Activated CD4-positive, CD25-positive, alpha-beta regulatory T cell treated with anti-CD3 and anti-CD28 coated beads, Interleukin-2, amount 50 U/mL, for 24 hours (primary cell): ENCODE data around the gene DST.
"Not testable (repeated sequence)": the region's sequence is repeated elsewhere in the genome, so short reads cannot be mapped to it uniquely, and the experiment has no call there.

Source experiments
- ATAC-seq, 2 donors: fragments of 150-1000 bp; cut with Tn5 transposase; one replicate each; pipeline ENCODE4 v1.10.0; 2021; ENCODE audit warnings: mild to moderate bottlenecking in 1 of 2, moderate library complexity in 1 of 2

Gene DST

DNA sequence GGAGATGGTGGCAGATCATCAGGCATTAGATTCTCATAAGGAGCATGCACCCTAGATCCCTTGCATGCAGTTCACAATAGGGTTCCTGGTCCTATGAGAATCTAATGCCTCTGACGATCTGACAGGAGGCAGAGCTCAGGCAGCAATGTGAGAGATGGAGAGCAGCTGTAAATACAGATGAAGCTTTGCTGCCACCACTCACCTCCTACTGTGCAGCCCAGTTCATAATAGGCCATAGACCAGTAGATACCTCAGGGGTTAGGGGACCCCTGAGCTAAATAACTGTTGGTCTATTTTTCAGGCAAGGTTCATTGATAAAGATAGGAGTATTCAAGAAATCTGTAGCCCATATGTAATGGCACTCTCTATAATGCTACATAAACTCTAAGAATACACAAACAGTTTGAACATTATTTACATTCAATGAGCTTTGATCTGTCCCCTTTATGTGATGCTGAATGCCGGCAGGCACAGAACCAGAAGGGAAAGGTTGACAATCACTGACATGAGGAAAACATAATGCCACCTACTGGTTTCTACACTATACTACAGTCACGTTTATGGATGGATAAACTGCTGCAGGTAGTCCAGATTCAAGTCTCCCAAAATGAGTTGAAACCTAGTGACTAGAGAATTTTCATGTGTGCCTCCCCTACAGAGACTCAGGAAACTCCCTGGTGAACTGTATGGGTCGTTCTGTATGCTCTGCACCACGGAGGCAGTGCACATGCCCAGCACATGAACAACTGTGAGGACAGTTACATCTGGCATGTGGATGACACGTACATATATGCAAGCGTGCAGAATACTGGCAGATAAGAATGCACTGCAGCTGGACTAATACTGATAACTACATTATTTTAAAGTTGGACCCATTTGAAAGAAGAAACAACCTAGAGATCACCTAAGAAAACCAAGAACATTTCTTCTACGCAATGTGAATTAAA, 72.0 kb downstream of the DST start:
- peak in 1 of 2 donors; percentile 27 for ATAC-seq

DNA sequence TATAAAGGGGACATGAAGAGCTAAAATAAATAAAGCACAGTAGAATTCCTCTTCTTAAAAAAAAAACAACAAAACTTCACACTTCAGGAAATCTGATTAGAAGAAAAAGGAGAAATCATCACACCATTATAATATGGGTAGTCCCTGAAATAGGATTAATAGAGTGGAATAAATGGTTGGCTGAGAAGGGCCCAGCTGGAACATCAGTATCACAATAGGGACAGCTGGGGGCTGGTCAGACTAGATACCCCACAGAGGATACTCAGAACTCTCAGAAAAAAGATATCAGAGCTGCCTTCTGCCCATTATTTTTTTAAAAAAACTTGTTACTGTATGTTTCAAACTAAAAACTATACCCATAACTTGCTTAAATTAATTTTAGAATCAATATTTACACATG, 75.2 kb downstream of the DST start:
- ATAC-seq: no peak

DNA sequence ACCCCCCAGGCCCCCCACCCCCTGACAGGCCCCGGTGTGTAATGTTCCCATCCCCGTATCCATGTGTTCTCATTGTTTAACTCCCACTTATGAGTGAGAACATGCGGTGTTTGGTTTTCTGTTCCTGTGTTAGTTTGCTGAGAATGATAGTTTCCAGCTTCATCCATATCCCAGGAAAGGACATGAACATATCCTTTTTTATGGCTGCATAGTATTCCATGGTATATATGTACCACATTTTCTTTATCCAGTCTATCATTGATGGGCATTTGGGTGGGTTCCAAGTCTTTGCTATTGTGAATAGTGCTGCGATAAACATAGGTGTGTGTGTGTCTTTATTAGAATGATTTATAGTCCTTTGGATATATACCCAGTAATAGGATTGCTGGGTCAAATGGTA, 80.0 kb downstream of the DST start:
- not testable (repeated sequence) for ATAC-seq

DNA sequence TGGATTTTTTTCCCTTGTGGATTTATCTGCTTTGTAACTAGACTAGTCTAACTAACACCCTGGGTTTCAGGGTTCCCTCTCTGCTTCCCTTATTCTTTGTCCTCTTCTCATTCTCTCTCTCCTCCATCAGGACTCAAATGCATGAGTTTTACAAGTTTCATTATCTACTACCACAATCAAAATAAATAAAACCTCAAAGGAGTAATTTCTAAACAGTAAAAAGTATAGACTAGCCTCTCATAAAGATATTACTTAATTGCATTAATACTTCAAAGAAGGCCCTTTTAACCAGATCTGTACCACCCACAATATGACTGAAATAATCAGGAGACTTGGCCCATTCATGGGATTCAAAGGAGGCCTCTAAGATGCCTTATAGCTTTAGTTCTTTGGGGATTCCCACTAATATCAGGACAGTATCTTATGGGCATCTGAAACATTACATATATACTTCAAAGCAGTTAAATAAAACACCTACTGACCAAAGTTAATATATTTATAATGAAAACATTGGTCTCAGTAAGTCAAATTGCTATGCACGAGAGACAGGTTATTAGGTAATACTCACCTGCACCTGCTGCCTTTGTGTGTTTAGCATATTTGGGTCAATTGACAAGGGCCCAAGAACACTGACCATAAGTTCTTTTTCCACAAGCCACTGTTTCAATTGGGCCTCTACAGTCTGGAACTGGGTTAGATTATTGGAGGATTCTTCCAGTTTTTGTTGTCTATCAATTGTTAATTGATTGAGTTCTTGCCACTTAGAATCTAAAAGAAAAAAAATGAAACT, 85.7 kb downstream of the DST start:
- no peak for ATAC-seq

DNA sequence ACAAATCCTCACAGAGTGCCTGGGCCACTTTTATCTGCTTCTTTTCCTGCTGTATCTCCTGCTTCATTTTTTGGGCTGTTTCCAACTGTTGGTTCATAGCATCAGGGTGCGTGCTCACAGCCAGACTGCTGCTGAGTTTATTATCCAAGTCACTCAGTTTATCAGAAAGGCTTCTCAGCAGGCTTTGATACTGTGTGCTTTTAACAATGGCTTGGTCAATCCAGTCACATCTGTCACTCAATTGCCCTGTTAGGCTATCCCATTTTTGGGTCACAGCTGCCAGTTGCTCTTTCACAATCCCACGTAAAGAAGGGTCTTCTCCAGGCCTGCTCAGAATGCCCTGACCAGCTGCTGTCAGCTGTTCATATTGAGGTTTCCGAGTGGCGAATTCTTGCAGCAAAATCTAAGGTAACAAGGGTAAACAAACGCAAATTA, 87.2 kb downstream of the DST start:
- no peak for ATAC-seq

DNA sequence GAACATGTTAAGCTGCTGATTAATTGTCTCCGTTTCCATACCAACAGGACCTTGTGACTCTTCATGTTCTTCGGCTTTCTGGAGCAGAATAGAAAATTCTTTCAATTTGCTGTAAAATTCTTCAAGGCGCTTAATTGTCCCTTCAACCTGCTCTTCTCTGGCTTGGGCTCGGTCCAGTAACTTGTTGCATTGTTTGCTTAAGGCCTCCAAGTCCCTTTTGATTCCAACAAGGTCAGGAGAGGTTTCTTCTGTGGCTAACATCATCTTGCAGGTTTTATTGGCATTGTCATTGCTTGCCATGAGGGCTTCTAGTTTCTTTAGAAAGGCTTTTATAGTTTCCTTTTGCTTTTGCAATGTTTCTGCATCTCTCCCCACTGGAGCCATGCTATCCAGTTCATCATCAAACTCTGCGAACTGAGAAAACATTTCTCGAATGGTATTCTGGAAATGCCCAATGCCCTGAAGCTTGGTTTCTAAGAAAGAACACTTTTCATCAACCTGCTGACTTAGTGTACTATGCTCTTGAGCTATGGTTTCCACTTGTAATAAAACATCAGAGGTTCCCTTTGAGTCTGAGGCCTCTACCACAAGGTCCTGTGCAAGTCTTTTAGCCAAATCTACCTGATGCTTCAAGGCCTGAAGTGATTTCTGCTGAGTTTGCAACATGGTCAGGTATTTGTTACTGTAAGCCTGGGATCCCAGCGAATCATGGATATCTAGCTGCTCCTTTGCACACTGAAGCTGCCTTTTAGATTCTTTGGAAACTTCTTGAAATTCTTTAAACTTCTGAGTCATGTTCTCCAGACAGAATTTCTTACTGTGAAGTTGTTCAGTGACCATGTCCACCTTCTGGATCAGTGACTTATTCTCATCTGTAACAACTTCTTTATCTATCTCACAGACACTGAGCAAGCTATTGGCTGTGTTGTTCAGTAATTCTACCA, 90.2 kb downstream of the DST start:
- ATAC-seq: no peak

DNA sequence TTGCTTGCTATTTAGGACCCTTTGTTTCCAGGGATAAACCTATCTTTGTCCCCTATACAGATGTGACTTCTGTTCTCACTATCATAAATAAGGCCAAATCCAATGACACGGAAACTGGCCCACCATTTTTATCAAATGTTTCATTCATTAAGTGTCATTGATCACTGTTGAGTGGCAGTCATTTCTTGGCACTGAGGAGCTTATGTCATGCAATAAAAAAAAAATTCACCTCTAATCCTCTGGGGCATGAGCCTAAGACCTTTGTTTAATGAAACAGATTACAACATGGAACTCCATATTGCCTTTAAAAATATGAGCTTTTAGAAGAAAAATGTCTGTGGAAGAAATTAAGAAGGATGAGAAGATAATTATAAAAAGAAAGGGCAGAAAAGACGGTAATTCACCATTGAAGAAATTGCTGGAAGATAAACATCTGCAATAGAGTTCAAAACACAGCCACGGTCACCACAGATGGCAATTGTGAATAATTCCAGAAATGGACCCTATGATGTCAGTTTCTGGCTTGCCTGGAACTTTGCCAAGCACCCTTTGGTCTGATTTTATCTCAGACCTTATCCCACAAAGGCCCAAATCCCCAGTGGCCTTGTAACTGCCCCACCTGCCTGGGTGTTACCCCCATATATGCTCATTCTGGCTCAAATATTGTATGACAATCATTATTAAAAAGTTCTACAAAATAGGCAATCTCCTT, 91.1 kb downstream of the DST start:
- no peak for ATAC-seq

DNA sequence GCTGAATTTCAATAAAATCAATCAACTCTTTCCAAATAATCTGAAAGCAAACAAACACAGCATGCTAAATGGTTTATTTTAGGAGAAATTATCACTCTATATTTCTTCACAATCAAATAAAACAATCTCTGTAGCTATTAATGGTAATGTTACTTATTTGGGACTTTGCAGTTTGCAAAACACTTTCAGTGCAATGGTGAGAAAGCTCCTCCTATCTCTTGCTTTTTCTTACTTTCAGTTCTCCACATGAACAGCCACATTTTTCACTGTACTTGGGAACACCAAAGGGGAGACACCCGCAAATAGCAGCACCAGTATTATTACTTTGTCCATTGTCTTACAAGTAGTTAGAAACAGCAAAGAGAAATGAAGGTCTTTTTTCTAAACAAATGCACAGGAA, 92.4 kb downstream of the DST start:
- ATAC-seq: no peak

DNA sequence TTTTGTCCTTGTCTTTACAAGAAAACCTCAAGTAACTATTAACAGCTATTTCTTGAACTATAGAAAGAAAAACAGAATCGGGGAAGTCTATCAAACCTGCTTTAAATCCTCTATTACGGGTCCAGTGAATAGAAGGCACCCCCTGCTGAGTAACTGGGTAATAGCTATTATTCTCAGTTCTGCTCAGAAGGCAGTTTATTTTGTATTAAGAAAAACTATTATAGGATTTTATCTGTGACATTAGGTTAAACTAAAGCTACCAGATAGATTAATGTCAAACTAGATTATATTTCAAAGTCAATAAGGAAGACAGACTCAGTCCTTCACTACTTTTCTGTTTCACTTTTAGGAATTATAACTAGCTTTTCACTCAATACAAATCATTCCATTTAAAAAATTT, 93.7 kb downstream of the DST start:
- ATAC-seq: no peak

DNA sequence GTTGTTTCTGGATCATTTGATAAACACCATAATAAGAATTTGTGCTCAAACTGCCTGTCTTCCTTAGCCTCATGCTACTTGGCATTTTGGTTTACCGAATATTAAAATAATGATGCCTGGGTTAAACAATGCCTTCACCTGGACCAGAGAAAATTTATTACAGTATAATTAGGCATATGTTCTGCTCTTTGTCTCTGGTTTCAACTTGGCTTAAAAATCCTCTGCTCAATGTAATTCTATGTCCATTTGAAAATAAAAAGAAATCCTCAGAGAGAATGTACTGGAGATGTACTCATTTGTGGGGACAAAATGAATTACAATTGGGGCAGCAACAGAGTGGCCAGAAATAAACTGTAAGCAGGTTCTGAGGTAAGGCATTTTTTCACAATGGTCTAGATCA, 95.0 kb downstream of the DST start:
- no peak for ATAC-seq

DNA sequence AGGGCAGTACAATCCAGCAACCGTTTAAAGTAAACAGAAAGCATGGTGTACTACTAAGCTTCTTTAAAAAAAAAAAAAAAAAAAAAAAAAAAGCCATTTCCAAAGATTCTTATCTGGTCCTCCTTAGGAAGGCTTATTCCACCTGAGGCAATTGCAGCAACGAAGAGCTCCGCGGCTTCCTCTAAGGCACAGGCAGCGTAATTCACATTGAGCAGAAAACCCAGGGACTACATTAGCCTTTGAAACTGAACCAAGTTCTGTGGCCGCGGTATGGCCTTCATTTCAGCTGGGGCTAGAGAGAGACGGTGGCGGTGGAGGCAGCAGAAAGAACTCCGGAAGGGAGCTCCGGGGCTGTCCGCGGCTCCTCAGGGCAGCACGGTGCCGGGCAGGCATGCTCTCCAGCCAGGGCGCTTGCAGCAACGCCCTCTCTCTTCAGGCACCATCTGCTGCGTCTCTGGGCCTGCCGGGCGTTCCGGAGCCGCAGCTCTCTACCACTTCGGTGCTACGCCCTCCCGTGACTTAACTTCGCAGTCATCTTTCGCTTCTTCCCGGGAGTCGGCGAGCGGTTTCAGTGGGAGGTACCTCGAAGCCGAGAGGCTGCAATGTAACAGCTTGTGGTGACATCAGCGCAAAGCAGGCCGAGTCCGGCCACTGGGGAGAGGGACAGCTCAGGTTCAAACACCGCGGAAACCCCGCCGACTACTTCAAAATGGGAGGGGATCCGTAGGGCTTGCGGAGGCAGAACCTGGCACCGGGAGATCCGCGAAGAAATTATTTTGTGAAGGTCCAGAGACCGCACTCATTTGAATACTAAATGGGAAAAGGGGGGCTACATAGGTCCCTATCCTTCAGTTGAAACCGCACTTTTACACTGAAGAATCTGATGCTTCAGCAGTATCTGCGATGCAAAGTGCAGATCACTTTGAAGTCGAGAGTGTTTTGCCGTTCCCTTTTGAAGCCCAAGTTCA, 100.0 kb downstream of the DST start:
- ATAC-seq: peak; percentile 89 to 91

DNA sequence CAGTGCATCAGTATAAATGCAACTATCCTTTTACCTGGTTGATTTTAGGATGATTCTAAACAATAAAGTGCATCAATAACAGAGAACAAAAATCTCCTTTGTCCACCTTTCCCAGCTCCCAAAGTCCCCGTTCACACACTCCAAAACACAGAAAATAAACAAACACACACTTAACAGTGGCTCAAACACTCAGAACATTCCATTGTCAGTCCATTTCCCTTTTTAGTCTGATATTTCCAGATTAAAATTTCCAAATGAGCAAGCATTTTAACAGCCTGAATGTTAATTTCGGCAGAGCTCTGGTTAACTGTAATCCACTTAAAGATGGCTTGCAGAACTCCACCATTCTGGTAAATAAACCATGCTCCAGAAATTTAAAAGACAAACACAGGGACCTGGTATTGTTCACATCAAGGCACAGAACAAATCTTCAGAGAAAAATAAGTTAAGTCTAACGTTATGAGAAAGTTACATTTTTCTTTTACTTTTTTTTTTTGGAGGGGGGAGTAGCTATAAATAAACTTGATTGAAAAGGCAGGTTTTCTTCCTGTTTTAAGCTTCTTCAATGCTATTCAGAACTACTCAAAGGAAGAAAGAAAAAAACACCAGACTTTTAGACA, 100.8 kb downstream of the DST start:
- ATAC-seq: no peak

DNA sequence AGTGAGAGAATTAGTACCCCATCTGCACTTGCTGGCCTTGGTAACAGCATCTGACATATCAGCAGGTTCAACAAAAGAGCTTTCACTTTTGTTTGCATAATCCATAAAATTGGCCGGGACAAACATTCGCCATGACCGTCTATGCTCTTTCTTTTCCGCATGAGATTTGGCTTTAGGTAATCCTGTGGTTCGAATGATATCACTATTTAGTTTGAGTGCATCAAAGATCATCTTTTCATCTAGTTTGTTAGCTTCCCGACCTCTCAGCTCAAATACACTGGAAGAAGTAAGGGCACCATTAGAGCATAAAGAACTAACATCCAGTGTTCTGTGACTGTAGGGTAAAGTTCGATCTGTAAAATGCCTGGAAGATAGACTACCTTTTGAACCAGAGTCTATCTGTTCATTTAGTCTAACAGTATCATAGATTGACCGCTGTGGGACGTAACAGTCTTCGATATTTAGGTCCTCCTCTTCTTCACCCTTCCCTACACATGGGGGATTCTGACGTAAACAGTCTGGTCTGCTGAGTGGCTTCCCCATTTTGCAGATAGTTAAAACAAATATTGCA, 101.6 kb downstream of the DST start:
- no peak for ATAC-seq

DNA sequence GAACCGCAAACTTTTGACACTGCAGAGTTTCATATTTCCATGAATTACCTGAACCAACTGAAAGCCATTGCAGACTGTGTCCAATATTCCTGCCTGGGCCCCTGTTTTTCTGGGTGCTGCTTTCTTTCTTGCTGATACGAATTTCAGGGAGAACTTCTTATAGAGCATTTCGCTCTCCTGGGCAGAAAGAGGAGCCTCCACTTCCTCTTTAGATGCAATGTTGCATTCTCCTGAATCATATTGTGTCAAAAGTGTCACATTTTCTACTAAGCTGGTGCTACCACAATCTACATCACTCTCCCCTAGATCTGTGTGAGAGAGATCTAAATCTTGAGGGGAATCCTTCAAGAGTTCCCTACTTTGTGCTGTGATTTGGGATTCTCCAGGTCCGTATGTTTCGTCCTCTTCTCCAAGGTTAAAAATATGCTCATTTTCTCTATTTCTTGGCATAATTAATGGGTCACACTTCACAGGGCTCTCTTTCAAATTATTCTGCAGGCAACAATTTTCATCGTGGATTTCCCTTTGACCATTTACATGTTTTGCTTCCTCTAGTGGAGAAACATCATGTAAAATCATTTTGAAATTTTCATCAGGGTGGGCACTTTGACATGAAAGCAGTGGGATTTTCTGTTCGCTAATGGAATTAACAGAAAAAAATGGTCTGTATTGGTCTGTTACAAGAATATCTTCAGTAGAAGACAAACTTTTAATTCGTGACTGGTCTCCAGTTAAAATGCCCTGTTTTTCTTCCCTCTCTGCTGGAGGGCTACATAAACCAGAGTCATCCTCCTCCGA, 102.3 kb downstream of the DST start:
- ATAC-seq: no peak

DNA sequence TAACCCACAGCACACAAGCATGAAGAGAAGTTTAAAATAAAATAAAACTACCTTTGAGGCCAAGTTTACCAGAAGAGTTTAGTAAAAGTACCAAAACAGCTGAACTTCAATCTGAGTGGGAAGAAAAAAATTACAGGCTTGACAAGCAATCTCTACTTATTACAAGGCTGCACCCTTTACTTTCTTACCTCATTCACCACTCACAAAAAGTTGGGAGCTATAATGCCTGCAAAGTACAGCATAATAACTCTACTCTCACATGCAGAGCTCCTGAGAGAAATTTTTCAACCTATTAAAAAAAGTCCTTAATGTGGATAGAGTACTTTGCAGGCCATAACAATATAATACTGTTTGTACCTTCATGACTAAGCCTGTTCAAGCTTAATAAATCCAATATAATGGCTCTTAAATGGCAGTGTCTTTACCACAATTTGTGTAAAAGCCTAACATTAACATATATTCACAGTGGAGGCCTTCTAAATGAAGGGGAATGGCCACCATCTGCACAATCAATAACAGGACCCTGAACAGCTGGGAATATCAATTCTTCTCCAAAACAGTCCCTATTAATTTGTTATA, 103.1 kb downstream of the DST start:
- ATAC-seq: no peak

DNA sequence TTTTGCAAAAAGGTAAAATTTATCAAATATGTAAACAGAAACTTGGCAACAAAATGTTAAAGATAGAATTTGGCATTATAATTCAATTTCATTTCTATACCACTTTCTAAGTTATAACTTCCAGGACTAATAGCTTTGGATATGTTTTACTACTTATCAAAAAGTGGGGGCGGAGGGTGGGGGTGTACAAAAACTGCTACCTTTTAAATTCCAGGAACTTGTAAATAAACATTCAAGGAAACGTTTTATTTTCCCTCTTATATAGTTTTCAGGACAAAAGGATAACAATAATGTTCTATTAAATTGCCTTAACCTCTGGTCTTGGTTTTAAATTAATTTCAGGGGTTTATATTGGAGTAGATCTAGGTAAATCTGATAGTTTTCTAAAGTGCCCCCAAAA, 103.8 kb downstream of the DST start:
- no peak for ATAC-seq

DNA sequence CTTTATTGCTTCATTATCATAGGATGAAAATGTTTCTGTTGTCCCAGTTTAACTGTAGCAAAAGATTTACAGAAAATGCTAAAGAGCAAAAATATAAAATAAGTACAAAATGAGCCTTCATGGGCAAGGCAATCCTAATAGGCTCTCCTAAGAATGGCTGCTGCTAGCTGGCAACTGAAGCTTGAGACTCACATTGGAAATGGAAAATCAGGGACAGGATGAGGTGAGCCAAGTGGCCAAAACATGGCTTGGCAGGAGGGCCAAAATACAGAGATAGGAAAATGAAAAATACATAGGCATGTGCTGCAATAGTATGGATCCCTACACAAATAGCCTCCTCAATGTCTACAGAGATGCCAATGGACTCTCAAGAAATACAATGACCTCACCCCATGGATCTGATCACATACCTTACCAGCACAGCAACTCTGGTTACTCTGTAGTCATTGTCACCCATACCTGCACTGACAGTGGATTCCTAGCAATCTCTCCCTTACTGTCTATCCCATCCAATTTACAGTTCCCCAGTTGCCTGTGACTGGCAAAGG, 105.4 kb downstream of the DST start:
- ATAC-seq: no peak

DNA sequence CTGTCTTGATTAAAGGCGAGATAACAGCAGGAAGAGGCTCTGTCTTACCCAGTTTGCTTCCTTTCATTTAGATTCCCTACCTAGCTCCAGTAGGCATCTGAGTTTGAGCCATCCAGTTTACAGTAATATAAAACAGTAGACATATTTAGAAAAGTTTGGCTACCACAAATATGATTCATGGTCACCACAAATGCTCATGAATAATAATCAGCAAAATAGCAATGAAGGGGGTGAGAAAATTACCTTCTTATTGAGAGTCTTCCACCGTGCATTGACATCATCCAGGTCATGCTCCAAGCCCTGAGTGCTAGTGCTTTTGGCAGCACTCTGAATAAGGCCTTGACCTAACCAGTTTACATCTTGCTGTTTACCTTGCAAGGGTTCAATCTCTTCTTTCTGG, 106.2 kb downstream of the DST start:
- no peak for ATAC-seq
